Testis (tissue), 2 donors: ENCODE data around the gene SAMM50.

ENCODE experiments used
- POLR2A ChIP-seq: fragments of 450-650 bp; IDR thresholded peaks from one replicate; pipeline ENCODE4 v1.6.1; 2017; ENCODE audit warnings: antibody characterized with exemption, mild to moderate bottlenecking, moderate library complexity
- TF ChIP-seq, protein P1 (sequence below), 3 experiments: fragments of 450-650 bp in 2 of 3; fragments of 200-600 bp in 1 of 3; sonication (generic) in 1 of 3; IDR thresholded peaks; one replicate each; pipeline ENCODE4 v1.5.1; 2016 to 2019; ENCODE audit warnings: antibody characterized with exemption in 3 of 3, mild to moderate bottlenecking in 2 of 3, moderate library complexity in 1 of 3

DNA sequence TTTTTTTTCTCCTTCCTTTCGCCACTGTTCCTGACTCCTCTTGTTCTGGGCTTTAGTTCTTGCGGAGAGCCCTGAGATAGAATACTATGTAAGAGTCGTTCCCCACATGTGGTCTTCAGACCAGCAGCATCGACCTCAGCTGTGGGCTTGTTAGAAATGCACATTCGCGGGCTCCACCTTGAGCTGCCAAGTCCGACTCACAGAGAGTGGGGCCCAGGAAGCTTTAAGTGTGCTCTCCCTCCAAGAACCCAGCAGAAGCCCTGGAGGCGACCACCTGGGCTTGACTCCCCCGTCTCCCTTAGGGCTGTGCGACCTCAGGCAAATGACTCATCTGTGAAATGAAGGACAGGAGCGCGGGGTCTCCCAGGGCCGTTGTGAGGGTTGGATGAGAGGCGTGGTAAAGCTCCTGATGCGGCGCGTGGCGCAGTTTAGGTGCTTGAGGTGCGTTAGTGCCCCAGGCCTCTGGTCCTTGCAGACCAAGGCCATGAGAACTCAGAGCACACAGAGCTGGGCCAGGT lies 18.8 kb downstream of the SAMM50 start:
- TF ChIP-seq, protein P1, sequence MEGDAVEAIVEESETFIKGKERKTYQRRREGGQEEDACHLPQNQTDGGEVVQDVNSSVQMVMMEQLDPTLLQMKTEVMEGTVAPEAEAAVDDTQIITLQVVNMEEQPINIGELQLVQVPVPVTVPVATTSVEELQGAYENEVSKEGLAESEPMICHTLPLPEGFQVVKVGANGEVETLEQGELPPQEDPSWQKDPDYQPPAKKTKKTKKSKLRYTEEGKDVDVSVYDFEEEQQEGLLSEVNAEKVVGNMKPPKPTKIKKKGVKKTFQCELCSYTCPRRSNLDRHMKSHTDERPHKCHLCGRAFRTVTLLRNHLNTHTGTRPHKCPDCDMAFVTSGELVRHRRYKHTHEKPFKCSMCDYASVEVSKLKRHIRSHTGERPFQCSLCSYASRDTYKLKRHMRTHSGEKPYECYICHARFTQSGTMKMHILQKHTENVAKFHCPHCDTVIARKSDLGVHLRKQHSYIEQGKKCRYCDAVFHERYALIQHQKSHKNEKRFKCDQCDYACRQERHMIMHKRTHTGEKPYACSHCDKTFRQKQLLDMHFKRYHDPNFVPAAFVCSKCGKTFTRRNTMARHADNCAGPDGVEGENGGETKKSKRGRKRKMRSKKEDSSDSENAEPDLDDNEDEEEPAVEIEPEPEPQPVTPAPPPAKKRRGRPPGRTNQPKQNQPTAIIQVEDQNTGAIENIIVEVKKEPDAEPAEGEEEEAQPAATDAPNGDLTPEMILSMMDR (IDR thresholded peaks at IDR 0.05): no peak
- no peak for TF ChIP-seq POLR2A
